Lung (tissue), 12 donors: ENCODE measurements around the gene ASTN1. TPM values are rescaled to one million over a fixed set of nuclear protein-coding genes. Genes with fewer than 3 reads are reported as not detected.

Source experiments
- ATAC-seq: fragments of 200-7000 bp; cut with Tn5 transposase; one replicate; pipeline ENCODE4 v1.9.1; 2020; ENCODE audit warnings: moderate number of reproducible peaks; ENCODE audit not compliant: insufficient read depth, low FRiP score
- DNase-seq, 3 donors: peaks; one replicate each; pipeline ENCODE4 v3.0.0-alpha.2; 2013 to 2017
- H3K27ac ChIP-seq, 2 donors: one replicate each; pipeline ENCODE4 v1.5.1; 2013; ENCODE audit warnings: mild to moderate bottlenecking in 2 of 2, moderate library complexity in 2 of 2, control low read depth in 1 of 2, inconsistent platforms in 1 of 2, low read depth in 1 of 2, low read length in 1 of 2
- H3K27me3 ChIP-seq, 3 donors: one replicate each; pipeline ENCODE4 v1.5.1; 2013; ENCODE audit warnings: low read length in 2 of 3; ENCODE audit not compliant: control insufficient read depth in 3 of 3, insufficient read depth in 3 of 3
- H3K36me3 ChIP-seq, 4 donors: one replicate each; pipeline ENCODE4 v1.5.1; 2013; ENCODE audit warnings: low read length in 4 of 4, mild to moderate bottlenecking in 1 of 4, moderate library complexity in 1 of 4; ENCODE audit not compliant: control insufficient read depth in 4 of 4, insufficient read depth in 4 of 4
- H3K4me1 ChIP-seq, 5 donors: one replicate each; pipeline ENCODE4 v1.5.1; 2013; ENCODE audit warnings: low read length in 5 of 5, mild to moderate bottlenecking in 2 of 5, moderate library complexity in 1 of 5; ENCODE audit not compliant: control insufficient read depth in 5 of 5, insufficient read depth in 5 of 5
- H3K4me3 ChIP-seq: one replicate; pipeline ENCODE4 v1.5.1; 2013; ENCODE audit warnings: mild to moderate bottlenecking, control low read depth, moderate library complexity
- H3K9ac ChIP-seq, 2 donors: one replicate each; pipeline ENCODE4 v1.5.1; 2013; ENCODE audit warnings: low read length in 2 of 2, control low read depth in 1 of 2; ENCODE audit not compliant: insufficient read depth in 1 of 2
- H3K9me3 ChIP-seq, 4 donors: one replicate each; pipeline ENCODE4 v1.5.1; 2013; ENCODE audit warnings: low read length in 3 of 4, mild to moderate bottlenecking in 1 of 4, moderate library complexity in 1 of 4; ENCODE audit not compliant: control insufficient read depth in 4 of 4, insufficient read depth in 3 of 4
- WGBS, 2 donors: extraction: QIAGEN DNeasy Blood & Tissue Kit; methylation state at CpG; one replicate each; pipeline ENCODE4 v1.1.7; 2013; 5-methylcytosine and 5-hydroxymethylcytosine counted together
- polyA plus RNA-seq, 2 donors: library from polyadenylated mRNA; stranded (reverse); fragments of 200-250 nt; gene quantifications; one replicate each; pipeline ENCODE4 v1.2.1, GENCODE V29; 2013
- total RNA-seq, 2 donors: library from RNA; depleted of rRNA in 1 of 2; stranded (reverse); fragments of >200 nt in 1 of 2; gene quantifications; one replicate each; pipeline ENCODE4 v1.2.1, GENCODE V29; 2014 to 2021
- TF ChIP-seq, protein P1 (sequence below): IDR thresholded peaks from 2 replicates; pipeline ENCODE4 v1.5.1; 2012; ENCODE audit warnings: mild to moderate bottlenecking; ENCODE audit errors: control extremely low read depth, extremely low read depth
- donor health status: control.
- donor health status: control.
- donor health status: Bipolar disorder and iron deficiency.
- donor health status: healthy.
- donor health status: DM: yes; HTN: yes; CAD: no.

Gene ASTN1
- total and polyA plus RNA-seq, 4 donors = 0.03 to 3.6 (median 0.08) TPM

- H3K27me3 ChIP-seq = no peaks in the 10 kb centered on the region
- no peak for ATAC-seq
- H3K9me3 ChIP-seq = peaks cover 0 to 8% (median 0%) of the 10 kb centered on the region in 4 donors
- H3K4me3 ChIP-seq = no peak overlapping the region
- no peak overlapping the region for H3K9ac ChIP-seq
- 79 to 82% methylated on average over 5 of the region's 5 CpGs for WGBS, 2 donors
- TF ChIP-seq, protein P1, sequence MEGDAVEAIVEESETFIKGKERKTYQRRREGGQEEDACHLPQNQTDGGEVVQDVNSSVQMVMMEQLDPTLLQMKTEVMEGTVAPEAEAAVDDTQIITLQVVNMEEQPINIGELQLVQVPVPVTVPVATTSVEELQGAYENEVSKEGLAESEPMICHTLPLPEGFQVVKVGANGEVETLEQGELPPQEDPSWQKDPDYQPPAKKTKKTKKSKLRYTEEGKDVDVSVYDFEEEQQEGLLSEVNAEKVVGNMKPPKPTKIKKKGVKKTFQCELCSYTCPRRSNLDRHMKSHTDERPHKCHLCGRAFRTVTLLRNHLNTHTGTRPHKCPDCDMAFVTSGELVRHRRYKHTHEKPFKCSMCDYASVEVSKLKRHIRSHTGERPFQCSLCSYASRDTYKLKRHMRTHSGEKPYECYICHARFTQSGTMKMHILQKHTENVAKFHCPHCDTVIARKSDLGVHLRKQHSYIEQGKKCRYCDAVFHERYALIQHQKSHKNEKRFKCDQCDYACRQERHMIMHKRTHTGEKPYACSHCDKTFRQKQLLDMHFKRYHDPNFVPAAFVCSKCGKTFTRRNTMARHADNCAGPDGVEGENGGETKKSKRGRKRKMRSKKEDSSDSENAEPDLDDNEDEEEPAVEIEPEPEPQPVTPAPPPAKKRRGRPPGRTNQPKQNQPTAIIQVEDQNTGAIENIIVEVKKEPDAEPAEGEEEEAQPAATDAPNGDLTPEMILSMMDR = no peak
- no peaks in the 10 kb centered on the region for H3K4me1 ChIP-seq
- DNase-seq = no peak
- no peaks in the 10 kb centered on the region for H3K36me3 ChIP-seq
- no peak overlapping the region for H3K27ac ChIP-seq
Observed at GRCh38 chr1:177043597-177043996, 120.9 kb downstream of the ASTN1 start.

DNA sequence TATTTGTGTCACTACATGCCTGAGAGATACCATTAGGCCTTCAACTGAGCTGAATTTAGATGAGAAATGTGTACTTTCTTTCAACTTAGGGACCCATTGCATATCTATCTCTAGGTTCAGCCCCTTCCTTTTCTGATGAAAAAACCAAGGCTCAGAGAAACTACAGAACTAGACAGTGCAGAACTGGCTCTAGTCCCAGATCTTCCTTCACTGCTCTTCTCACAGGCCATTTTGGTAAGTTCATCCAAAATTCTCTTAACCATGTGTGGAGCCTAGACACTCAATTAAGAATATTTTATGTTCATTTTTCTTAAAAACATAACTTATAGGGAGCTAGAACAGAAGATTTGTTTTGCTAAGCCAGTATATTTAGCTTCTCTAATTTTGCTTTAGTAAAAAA, 128.9 kb downstream of the ASTN1 start:
- no peak overlapping the region for H3K9ac ChIP-seq

GRCh38 chr1:177033628-177034027, 130.9 kb downstream of the ASTN1 start:
- 78 to 80% methylated on average over 6 of the region's 6 CpGs for WGBS, 2 donors
- no peak for DNase-seq
- H3K4me3 ChIP-seq = no peak overlapping the region

More for the DNA sequence above, 128.9 kb downstream of the ASTN1 start:
- peaks cover 0 to 4% (median 0%) of the 10 kb centered on the region in 3 donors for H3K27me3 ChIP-seq
- DNase-seq (peak in 2 of 3 donors; percentile 60 to 84), ATAC-seq (no peak)
- TF ChIP-seq, protein P1 = no peak
- H3K4me1 ChIP-seq = no peaks in the 10 kb centered on the region
- H3K4me3 ChIP-seq = no peak overlapping the region
- no peak overlapping the region for H3K27ac ChIP-seq
- H3K36me3 ChIP-seq = no peaks in the 10 kb centered on the region
- peaks cover 0 to 4% (median 0%) of the 10 kb centered on the region in 4 donors for H3K9me3 ChIP-seq

More at GRCh38 chr1:177033628-177034027, 130.9 kb downstream of the ASTN1 start:
- no peak for ATAC-seq
- H3K9ac ChIP-seq = no peak overlapping the region
- H3K36me3 ChIP-seq = no peaks in the 10 kb centered on the region
- TF ChIP-seq, protein P1 = no peak
- H3K9me3 ChIP-seq = peaks cover 0 to 6% (median 0%) of the 10 kb centered on the region in 4 donors
- H3K27ac ChIP-seq = no peak overlapping the region
- peaks cover 0 to 4% (median 0%) of the 10 kb centered on the region in 3 donors for H3K27me3 ChIP-seq
- no peaks in the 10 kb centered on the region for H3K4me1 ChIP-seq
